ENCODE data around the gene ACAN. TPM values are rescaled to one million over a fixed set of nuclear protein-coding genes. Genes with fewer than 3 reads are reported as not detected.

The ACAN gene
- not detected in 2 replicates for total RNA-seq

DNA sequence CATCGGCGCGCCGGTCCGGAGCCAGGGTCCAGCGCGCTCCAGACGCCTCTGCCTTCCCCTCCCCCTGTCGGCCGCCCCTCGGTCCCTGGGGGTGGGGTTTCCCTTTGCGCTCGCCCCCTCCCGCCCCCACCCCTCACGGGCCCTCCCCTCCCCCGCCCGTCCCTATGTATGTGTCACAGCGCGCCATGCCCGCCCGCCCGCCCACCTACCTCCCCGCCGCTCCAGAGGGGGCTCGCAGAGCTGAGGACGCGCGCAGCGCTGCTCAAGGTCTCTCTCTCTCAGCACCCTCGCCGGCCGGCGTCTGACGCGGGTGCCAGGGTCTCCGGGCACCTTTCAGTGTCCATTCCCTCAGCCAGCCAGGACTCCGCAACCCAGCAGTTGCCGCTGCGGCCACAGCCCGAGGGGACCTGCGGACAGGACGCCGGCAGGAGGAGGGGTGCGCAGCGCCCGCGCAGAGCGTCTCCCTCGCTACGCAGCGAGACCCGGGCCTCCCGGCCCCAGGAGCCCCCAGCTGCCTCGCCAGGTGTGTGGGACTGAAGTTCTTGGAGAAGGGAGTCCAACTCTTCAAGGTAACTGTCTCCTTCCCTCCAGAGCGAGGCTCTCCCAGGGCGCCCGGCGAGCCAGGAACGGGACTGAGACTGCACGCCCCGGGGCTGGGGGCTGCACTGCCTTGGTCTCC, at the start of gene ACAN:
Gene ACAN (plus strand): TSS at position 196 of the 679 bp plus-strand sequence. CDS start 32,771 bp downstream, outside the sequence.
- intact Hi-C loops (cut with micrococcal nuclease) = no loop called here

DNA sequence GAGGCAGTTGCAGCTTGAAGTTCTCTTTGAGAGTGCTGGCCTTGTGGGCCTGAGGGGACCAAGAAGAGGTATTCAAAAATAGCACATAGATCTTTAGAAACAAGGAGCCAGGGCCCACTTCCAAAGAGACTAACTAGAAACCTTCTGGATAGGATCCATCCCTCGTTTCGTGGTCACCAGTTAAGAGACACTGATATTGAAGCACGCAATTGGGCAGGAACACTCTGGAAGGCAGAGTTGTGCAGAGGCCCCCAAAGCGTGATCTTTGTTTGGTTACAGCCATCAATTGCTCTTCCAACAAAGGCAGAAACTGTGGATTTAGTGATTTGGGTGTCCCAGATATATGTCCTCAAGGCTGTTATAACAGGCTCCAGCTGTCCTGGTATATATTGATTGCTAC, 46.7 kb upstream of the ACAN start:
- intact Hi-C loops (cut with micrococcal nuclease) = no loop called here

DNA sequence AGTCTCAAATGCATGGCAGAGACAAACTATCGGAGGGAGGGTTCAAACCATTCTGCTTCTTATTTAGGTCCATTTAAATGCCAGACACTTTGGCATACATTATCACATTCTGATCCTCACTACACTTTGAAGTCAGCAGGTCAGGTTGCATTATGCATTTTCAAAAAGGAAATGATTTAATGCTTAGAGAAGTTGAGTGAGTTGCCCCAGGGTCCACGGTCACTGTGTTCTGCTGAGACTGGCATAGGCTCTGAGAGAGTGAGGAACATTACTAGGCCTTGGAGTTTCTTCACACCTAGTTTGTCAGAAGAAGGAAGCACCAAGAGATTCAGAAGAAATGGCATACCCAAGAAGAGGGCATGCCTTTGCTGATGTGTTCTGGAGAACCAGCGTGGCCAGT, 46.3 kb upstream of the ACAN start:
- intact Hi-C loops (cut with micrococcal nuclease) = no loop called here

DNA sequence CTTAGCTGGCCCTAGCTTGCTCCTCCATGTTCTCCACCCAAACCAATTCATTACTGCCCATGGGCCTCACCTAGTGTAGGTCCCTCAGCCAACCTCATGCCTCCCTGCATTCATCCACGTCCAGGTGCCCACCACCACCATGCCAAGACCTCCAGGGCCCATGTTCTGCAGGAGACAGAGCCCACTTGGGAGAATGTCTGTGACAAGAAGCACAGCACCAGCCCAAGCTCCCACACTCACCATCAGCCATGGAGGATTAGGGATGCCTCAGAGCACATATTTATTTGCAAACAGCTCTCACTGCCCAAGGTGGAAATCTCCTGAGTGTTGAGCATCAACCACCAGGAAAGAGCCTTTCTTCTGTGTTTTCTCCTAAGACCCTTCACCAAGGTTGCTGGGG, 43.4 kb upstream of the ACAN start:
- intact Hi-C loops (cut with micrococcal nuclease) = no loop called here

GRCh38 chr15:88764448-88764847, 38.8 kb upstream of the ACAN start:
- intact Hi-C loops (cut with micrococcal nuclease) = no loop called here

DNA sequence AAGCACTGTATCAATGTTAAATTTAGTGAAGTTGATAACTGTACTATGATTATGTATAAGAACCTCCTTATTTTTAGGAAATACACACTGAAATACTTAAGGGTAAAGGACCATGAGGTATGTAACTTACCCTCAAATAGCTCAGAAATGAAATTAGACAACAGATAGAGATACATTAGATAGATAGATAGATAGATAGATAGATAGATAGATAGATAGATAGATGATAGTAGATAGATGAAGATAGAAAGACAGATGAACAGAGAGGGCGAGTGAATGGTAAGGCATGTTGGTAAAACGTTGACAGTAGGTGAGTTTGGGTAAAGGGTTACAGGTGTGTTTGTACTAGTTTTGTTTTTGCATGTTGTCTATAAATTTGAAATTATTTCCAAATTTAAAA, 38.0 kb upstream of the ACAN start:
- intact Hi-C loops (cut with micrococcal nuclease) = no loop called here

GRCh38 chr15:88769161-88769971, 33.9 kb upstream of the ACAN start:
- intact Hi-C loops (cut with micrococcal nuclease) = no loop called here

- intact Hi-C loops (cut with micrococcal nuclease) = no loop called here
Observed at GRCh38 chr15:88775776-88776175, 27.5 kb upstream of the ACAN start.

DNA sequence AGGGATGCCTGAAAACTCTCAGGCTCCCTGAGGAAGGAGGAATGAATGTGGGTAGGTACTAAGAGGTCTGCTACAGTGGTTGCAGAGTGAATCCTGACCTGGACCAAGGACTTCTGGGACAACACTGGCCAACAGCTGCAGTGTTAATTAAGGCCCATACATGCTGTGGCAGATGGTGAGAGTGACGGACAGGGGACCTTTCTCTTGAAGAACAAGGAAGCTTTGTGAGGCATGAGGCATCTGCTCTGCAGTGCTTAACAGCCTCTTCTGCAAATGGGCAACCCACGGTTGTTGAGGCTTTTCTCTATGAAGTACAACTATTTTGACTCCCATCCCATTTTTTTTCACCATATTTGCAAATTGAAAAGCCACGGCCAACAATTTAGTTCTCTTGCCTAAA, 26.6 kb upstream of the ACAN start:
- intact Hi-C loops (cut with micrococcal nuclease) = no loop called here

DNA sequence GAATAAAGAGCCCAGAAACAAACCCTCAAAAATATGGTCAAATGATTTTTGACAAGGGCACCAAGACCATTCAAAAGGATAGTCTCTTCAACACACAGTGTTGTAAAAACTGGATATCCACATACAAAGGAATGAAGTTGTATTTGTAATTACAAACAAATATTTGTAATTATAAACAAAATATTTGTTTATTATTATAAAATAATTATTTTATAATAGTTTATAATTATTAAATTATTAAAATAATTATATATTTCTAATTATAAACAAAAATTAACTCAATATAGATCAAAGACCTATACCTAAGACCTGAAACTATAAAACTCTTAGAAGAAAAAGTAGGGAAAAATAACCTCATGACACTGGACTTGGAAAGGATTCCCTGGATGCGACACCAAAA, 23.3 kb upstream of the ACAN start:
- intact Hi-C loops (cut with micrococcal nuclease) = no loop called here

DNA sequence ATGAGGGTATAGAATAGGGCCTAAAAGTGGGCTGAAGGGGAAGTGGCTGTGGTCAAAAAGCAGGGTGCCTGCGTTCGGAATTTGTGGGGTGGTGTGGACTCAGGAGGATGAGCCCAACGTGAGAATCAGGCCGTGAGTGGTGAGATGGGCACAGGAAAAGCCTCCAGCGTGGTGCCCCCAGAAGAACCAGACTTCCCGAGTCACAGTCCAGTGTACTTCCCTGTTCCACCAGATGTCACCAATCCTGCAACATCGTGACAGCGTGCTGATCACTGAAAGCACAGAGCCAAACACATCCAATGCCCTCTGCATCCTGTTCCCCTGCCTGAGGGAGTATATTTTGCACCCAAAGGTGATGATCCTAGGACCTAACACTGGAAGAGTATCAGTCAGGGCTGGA, 20.8 kb upstream of the ACAN start:
- intact Hi-C loops (cut with micrococcal nuclease) = no loop called here

GRCh38 chr15:88785217-88785616, 18.0 kb upstream of the ACAN start:
- intact Hi-C loops (cut with micrococcal nuclease) = no loop called here

GRCh38 chr15:88788036-88788435, 15.2 kb upstream of the ACAN start:
- intact Hi-C loops (cut with micrococcal nuclease) = no loop called here

- intact Hi-C loops (cut with micrococcal nuclease) = no loop called here
Observed at GRCh38 chr15:88788816-88789215, 14.4 kb upstream of the ACAN start.

DNA sequence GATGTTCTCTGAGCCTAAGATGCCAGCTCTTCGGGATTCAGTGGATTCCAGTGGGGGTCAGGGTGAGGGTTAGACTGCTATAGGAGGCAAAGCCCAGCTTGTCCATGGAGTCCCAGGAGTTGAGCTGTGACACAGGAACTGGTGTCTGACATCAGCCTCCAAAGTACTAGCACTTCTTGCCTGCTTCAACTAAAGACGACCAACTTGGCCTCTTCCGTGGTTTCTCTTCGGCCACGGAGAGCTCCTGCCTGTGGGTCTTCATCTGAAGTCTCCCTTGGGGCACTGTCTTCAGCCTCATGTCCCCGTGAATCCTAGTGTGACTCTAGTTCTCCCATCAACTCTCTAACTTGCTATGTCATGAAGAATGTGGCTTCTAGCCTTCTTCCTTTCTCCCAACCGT, 12.8 kb upstream of the ACAN start:
- intact Hi-C loops (cut with micrococcal nuclease) = no loop called here

GRCh38 chr15:88791637-88792036, 11.6 kb upstream of the ACAN start:
- intact Hi-C loops (cut with micrococcal nuclease) = no loop called here

DNA sequence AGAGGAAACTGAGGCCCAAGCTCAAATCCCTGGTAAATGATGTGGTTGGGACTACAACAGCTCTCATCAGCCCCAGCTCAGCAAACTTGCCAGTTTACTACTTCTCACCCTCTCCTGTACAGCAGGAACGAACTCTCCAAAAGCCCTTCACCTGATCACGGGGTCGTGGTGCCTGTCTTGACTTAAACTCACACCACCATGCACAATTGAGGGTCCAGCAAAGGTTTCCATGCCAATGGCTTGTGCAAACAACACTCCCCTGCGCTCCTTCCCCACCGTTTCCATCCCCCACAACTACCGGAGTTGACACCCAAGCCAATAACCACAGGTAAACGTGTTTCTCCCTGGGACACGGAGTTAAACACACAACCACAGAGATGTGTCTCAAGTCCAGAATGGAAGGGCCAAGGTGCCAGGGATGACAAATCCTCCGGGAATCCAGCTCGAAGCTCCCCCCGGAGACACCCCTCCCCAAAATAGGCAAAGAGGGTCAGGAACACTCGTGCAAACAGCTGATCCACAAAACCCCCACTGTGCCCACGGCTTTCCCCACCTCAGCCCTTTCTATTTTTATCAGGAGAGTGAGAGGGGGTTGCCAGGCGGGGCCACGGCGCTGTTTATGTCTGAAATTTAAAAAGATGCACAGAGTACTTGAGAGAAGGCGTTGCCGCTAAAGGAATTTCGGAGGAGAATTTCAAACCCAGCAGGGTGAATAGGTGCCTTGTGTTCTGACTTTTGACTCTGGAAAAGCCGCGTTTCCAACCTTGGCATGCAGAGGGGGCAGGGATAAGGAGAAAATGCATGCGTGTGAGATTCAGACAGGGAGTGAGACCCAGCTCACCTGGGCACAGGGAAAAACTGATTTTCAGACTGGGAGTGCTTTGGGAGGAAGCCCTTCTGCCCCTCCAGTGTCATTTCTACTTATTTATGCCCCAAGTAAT, 10.6 kb upstream of the ACAN start:
- intact Hi-C loops (cut with micrococcal nuclease) = no loop called here

DNA sequence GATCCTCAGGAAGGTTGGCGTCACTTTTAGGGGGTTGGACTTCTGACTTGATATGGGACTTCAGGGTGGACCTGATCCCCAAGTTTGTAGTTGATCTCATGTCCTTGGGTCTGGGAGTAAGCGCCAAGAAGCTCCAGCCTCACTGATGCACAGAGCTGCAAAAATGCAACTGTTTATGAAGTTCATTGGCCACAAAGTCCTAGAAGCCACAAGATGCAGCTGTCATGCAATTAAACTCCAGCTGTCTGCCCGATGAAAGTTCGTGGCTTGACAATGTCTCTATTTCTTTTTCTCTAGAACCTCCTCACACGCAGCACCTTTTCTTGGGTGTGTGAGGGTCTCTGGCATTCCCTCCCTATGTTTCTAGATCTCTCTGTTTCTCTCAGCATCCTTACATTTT, 9.2 kb upstream of the ACAN start:
- intact Hi-C loops (cut with micrococcal nuclease) = no loop called here

GRCh38 chr15:88797663-88798339, 5.4 kb upstream of the ACAN start:
- intact Hi-C loops (cut with micrococcal nuclease) = loop anchor here (1.0 kb wide), 1 partner anchor 14 kb away; no protein-coding TSS in a partner anchor

- intact Hi-C loops (cut with micrococcal nuclease) = no loop called here
Observed at GRCh38 chr15:88799341-88799740, 3.9 kb upstream of the ACAN start.

GRCh38 chr15:88800026-88800425, 3.2 kb upstream of the ACAN start:
- intact Hi-C loops (cut with micrococcal nuclease) = no loop called here

Data from T-helper 2 cell treated with Interferon-gamma antibody and Interleukin-4, amounts not matched to agents 100 ng/mL and 5 ng/mL, for 36 hours (primary cell).